ENCODE measurements around the gene TRMT61A.

The TRMT61A gene

DNA sequence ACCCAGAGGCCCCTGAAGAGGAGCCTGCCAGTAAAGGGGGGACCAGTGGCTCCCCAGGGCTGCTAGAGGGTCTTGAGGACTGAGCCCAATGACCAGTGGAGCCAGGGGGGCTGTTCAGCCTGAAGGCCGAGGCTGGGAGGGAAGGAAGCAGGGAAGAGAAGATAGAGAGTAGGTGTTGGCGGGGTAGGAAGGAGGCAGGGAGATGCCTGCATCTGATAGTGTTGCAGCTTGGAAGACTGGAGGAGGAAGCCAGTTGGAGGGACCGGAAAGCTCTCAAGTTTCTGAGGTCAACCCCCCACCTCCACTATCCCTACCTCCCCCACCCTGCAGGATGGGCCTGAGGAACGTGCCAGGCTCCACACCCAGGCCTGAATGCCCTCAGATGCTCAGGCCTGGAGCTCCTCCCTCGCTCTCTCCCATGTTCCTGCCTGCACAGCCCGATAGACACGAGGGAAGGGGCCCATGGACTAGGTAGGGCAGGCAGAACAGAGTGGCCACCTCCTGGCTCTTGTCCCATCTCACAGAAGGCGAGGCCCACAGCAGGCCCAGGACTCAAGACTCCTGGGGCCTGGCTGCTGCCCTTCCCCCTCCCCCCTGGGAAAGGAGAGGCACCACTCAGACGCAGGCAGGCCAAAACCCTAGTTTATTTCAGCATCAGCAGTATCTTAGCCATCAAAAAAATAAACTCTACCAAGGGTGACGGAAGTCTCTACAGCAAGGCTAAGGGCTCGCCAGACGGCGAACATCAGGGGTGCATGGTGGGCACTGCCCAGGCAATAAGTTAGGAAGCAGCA lies 9.8 kb upstream of the TRMT61A start:
- TF ChIP-seq CTCF (IDR thresholded peaks at IDR 0.05; ENCODE audit: control insufficient read depth, insufficient read depth, low read depth, low read length, missing control alignments) = no peak
- no peak for DNase-seq (ENCODE audit: low read depth)
- H3K4me3 ChIP-seq (ENCODE audit: control insufficient read depth, low read depth, low read length) = no peak overlapping the region

GRCh38 chr14:103519837-103520212 lies 9.2 kb upstream of the TRMT61A start:
- no peak for DNase-seq (ENCODE audit: low read depth)
- no peak for TF ChIP-seq CTCF (IDR thresholded peaks at IDR 0.05; ENCODE audit: control insufficient read depth, insufficient read depth, low read depth, low read length, missing control alignments)
- H3K4me3 ChIP-seq (ENCODE audit: control insufficient read depth, low read depth, low read length) = no peak overlapping the region

DNA sequence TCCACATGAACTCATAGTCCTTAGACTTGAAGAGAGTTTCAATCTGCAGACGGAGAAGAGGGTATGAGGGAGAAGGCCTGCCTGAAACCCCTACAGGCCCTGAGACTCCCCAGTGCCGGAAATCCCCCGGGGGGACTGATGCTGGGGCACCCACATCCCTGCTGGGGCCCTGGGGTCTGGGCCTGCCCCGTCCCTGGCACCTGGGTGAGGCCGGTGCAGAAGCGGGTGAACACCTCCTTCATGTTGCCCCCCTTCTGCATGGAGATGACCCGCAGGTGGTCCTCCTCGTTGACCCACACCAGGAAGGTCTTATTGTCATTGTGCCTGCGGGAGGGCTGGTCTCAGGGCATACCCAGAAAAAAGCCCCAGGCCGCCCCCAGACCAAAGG lies 8.7 kb upstream of the TRMT61A start:
- TF ChIP-seq CTCF (IDR thresholded peaks at IDR 0.05; ENCODE audit: control insufficient read depth, insufficient read depth, low read depth, low read length, missing control alignments) = no peak
- no peak for DNase-seq (ENCODE audit: low read depth)
- no peak overlapping the region for H3K4me3 ChIP-seq (ENCODE audit: control insufficient read depth, low read depth, low read length)

GRCh38 chr14:103520657-103521437 lies 8.1 kb upstream of the TRMT61A start:
- peak; percentile 52 for TF ChIP-seq CTCF (IDR thresholded peaks at IDR 0.05; ENCODE audit: control insufficient read depth, insufficient read depth, low read depth, low read length, missing control alignments)
- no peak for DNase-seq (ENCODE audit: low read depth)
- peak overlapping the region; percentile 13 for H3K4me3 ChIP-seq (ENCODE audit: control insufficient read depth, low read depth, low read length)

DNA sequence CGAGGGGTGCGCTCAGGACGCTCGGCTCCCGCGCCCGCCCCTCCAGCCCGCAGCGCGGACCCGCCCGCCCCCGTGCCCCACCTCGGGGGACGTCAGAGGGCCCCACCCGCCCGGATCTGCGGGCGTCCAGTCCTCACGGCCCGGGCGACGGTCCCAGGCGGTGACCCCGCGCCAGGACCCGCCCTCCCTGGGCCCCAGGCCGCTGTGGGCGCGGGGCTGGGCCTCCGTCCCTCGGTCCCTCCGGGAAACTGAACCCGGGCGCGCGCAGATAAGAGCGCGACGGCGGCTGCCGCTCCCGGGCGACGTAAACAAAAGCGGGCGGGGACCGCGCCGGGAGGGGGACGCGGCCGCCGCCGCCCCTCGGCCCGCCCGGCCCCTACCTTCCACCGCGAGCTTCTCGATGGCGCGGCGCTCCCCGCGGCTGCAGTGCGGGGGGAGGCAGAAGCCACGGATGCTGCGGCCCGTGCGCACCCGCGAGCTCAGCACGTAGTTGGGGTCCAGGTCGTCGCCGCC lies 7.5 kb upstream of the TRMT61A start:
- TF ChIP-seq CTCF (IDR thresholded peaks at IDR 0.05; ENCODE audit: control insufficient read depth, insufficient read depth, low read depth, low read length, missing control alignments) = no peak
- H3K4me3 ChIP-seq (ENCODE audit: control insufficient read depth, low read depth, low read length) = peak overlapping the region; percentile 13
- no peak for DNase-seq (ENCODE audit: low read depth)

DNA sequence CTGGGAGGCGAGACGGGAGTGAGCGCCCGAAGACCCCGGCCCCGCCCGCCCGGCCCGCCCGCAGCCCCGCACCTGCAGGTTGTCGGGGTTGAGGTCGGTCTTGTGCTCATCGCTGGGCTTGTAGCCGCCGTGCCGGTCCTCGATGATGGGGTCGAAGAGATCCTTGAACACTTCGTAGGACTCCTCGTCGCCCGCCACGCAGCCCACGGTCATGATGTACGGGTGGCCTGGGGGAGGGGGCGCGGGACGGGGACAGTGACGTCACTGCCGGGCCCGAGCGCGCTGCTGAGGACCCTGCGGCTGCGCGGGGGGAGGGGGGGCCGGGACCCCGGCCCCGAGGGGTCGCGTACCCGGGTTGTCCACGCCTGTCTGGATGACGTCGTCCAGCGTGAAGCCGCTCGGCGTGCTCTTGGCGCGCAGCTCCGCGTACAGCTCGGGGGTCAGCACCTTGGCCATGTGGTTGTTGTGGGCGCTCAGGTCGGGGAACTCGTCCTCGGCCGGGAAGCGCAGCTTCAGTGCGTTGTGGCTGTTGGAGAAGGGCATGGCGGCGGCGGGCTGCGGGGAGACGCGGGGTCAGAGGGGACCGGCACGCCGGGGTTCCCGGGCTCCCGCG lies 6.9 kb upstream of the TRMT61A start:
- TF ChIP-seq CTCF (IDR thresholded peaks at IDR 0.05; ENCODE audit: control insufficient read depth, insufficient read depth, low read depth, low read length, missing control alignments) = no peak
- DNase-seq (ENCODE audit: low read depth) = no peak
- peak overlapping the region; percentile 18 for H3K4me3 ChIP-seq (ENCODE audit: control insufficient read depth, low read depth, low read length)
